Activated naive CD8-positive, alpha-beta T cell treated with anti-CD3 and anti-CD28 coated beads, Interleukin-2, amount 50 U/mL, for 24 hours (primary cell): ENCODE measurements around the gene IL36B.

Source experiments
- ATAC-seq: fragments of 150-1000 bp; cut with Tn5 transposase; one replicate; pipeline ENCODE4 v1.10.0; 2021
- DNase-seq: peaks from one replicate; pipeline ENCODE4 v3.0.0; 2021
- H3K27ac Mint-ChIP-seq: one replicate; pipeline ENCODE4 v1.8.0; 2021; ENCODE audit warnings: mild to moderate bottlenecking, mixed read lengths
- H3K27me3 Mint-ChIP-seq: one replicate; pipeline ENCODE4 v1.8.0; 2021; ENCODE audit warnings: mixed read lengths
- H3K36me3 Mint-ChIP-seq: one replicate; pipeline ENCODE4 v1.8.0; 2021; ENCODE audit warnings: low read depth, mixed read lengths
- H3K4me1 Mint-ChIP-seq: one replicate; pipeline ENCODE4 v1.8.0; 2021; ENCODE audit warnings: mixed read lengths
- H3K4me3 Mint-ChIP-seq: one replicate; pipeline ENCODE4 v1.8.0; 2021; ENCODE audit warnings: mild to moderate bottlenecking, moderate library complexity, mixed read lengths
- H3K9me3 Mint-ChIP-seq: one replicate; pipeline ENCODE4 v1.8.0; 2021; ENCODE audit warnings: mixed read lengths

Gene IL36B

GRCh38 chr2:112994648-112995047 is 58.0 kb downstream of the IL36B start:
- Mint-ChIP-seq H3K27ac (no peak overlapping the region), H3K9me3 (peaks cover 45% of the 10 kb centered on the region), H3K27me3 (no peaks in the 10 kb centered on the region), H3K36me3 (peaks cover 12% of the 10 kb centered on the region), H3K4me3 (no peak overlapping the region), H3K4me1 (peaks cover 31% of the 10 kb centered on the region)
- ATAC-seq (no peak), DNase-seq (no peak)

GRCh38 chr2:112993831-112994230 is 58.8 kb downstream of the IL36B start:
- ATAC-seq = no peak
- H3K27ac Mint-ChIP-seq = no peak overlapping the region
- DNase-seq = no peak
- no peaks in the 10 kb centered on the region for H3K27me3 Mint-ChIP-seq
- H3K36me3 Mint-ChIP-seq = peaks cover 11% of the 10 kb centered on the region
- peaks cover 31% of the 10 kb centered on the region for H3K4me1 Mint-ChIP-seq
- peaks cover 43% of the 10 kb centered on the region for H3K9me3 Mint-ChIP-seq
- H3K4me3 Mint-ChIP-seq = no peak overlapping the region

DNA sequence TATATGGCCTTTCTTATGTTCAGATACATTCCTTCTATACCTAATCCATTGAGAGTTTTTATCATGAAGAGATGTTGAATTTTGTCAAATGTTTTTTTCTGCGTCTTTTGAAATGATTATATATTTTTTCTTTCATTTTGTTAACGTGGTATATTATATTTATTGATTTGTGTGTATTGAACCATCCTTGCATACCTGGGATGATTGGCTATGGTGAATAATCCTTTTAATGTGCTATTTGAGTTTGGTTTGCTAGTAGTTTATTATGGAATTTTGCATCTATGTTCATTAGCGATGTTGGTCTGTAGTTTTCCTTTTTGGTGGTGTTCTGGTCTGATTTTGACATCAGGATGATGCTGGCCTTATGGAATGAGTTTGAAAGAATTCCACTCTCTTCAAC is 63.1 kb downstream of the IL36B start:
- H3K4me3 Mint-ChIP-seq = no peak overlapping the region
- peaks cover 18% of the 10 kb centered on the region for H3K4me1 Mint-ChIP-seq
- H3K36me3 Mint-ChIP-seq = peaks cover 11% of the 10 kb centered on the region
- no peaks in the 10 kb centered on the region for H3K27me3 Mint-ChIP-seq
- DNase-seq = no peak
- no peak for ATAC-seq
- H3K27ac Mint-ChIP-seq = no peak overlapping the region
- peaks cover 41% of the 10 kb centered on the region for H3K9me3 Mint-ChIP-seq

DNA sequence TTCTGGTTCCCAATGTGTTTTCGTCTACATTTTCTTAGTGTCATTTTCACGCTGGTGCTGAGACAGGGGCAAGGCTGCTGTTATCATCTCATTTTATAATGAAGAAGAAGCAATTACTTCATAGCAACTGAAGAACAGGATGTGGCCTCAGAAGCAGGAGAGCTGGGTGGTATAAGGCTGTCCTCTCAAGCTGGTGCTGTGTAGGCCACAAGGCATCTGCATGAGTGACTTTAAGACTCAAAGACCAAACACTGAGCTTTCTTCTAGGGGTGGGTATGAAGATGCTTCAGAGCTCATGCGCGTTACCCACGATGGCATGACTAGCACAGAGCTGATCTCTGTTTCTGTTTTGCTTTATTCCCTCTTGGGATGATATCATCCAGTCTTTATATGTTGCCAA is 67.6 kb downstream of the IL36B start:
- H3K27ac Mint-ChIP-seq = peak overlapping the region; percentile 22
- peaks cover 14% of the 10 kb centered on the region for H3K9me3 Mint-ChIP-seq
- H3K36me3 Mint-ChIP-seq = no peaks in the 10 kb centered on the region
- DNase-seq (no peak), ATAC-seq (peak; percentile 87)
- peaks cover 20% of the 10 kb centered on the region for H3K4me1 Mint-ChIP-seq
- no peak overlapping the region for H3K4me3 Mint-ChIP-seq
- H3K27me3 Mint-ChIP-seq = no peaks in the 10 kb centered on the region

GRCh38 chr2:112980537-112980936 is 72.1 kb downstream of the IL36B start:
- H3K4me1 Mint-ChIP-seq = peaks cover 22% of the 10 kb centered on the region
- H3K27me3 Mint-ChIP-seq = no peaks in the 10 kb centered on the region
- no peaks in the 10 kb centered on the region for H3K36me3 Mint-ChIP-seq
- H3K9me3 Mint-ChIP-seq = no peaks in the 10 kb centered on the region
- no peak for ATAC-seq
- H3K27ac Mint-ChIP-seq = peak overlapping the region; percentile 79
- H3K4me3 Mint-ChIP-seq = peak overlapping the region; percentile 39
- DNase-seq = no peak

- DNase-seq (no peak), ATAC-seq (no peak)
- Mint-ChIP-seq H3K36me3 (no peaks in the 10 kb centered on the region), H3K4me1 (peaks cover 14% of the 10 kb centered on the region), H3K27me3 (no peaks in the 10 kb centered on the region), H3K9me3 (no peaks in the 10 kb centered on the region), H3K4me3 (no peak overlapping the region), H3K27ac (no peak overlapping the region)
These were observed 72.9 kb downstream of the IL36B start for GRCh38 chr2:112979731-112980130.

- Mint-ChIP-seq H3K27me3 (no peaks in the 10 kb centered on the region), H3K9me3 (no peaks in the 10 kb centered on the region), H3K27ac (no peak within 1 kb of the TSS), H3K4me1 (peaks cover 14% of the 10 kb centered on the region), H3K36me3 (no peaks in the 10 kb centered on the region), H3K4me3 (no peak within 1 kb of the TSS)
- ATAC-seq = no peak
- DNase-seq = no peak
These were observed 75.1 kb downstream of the IL36B start, which contains the start of gene IL36G for GRCh38 chr2:112977559-112978056. TSS of gene IL36G (plus strand) at chr2:112978006. CDS start at chr2:112978639, 633 bp downstream.
